NCI-H446 (cell line): Measurements from ENCODE around the gene ABTB1.
"Not testable (repeated sequence)": the region's sequence is repeated elsewhere in the genome, so short reads cannot be mapped to it uniquely, and the experiment has no call there.

Source experiments
- DNase-seq, 2 experiments: peaks; one replicate each; lab custom pipeline; 2025; lab: John Stamatoyannopoulos, UW

Gene ABTB1

GRCh38 chr3:127650236-127650635, 22.5 kb upstream of the ABTB1 start:
- no peak for DNase-seq

- DNase-seq, result no peak
Observed at GRCh38 chr3:127651516-127652172, 21.1 kb upstream of the ABTB1 start.

GRCh38 chr3:127652246-127652995, 20.3 kb upstream of the ABTB1 start:
- DNase-seq, result peak in 1 of 2 experiments; percentile 69

- DNase-seq, result no peak
Observed at GRCh38 chr3:127654374-127654773, 18.4 kb upstream of the ABTB1 start.

- DNase-seq, result not testable (repeated sequence)
Observed at GRCh38 chr3:127654993-127655392, 17.8 kb upstream of the ABTB1 start.

GRCh38 chr3:127655641-127656040, 17.1 kb upstream of the ABTB1 start:
- no peak for DNase-seq

- no peak for DNase-seq
Observed at GRCh38 chr3:127656906-127657305, 15.8 kb upstream of the ABTB1 start.

GRCh38 chr3:127658234-127658633, 14.5 kb upstream of the ABTB1 start:
- DNase-seq, result no peak

GRCh38 chr3:127660621-127661251, 12.0 kb upstream of the ABTB1 start:
- DNase-seq, result no peak

- no peak for DNase-seq
Observed at GRCh38 chr3:127661600-127661999, 11.2 kb upstream of the ABTB1 start.

GRCh38 chr3:127662001-127662469, 10.7 kb upstream of the ABTB1 start:
- DNase-seq, result no peak

GRCh38 chr3:127663151-127663550, 9.6 kb upstream of the ABTB1 start:
- DNase-seq, result peak in 1 of 2 experiments; percentile 55

GRCh38 chr3:127665165-127665564, 7.6 kb upstream of the ABTB1 start:
- DNase-seq, result no peak

- DNase-seq, result no peak
Observed at GRCh38 chr3:127665586-127665985, 7.2 kb upstream of the ABTB1 start.

GRCh38 chr3:127666676-127667075, 6.1 kb upstream of the ABTB1 start:
- DNase-seq, result no peak

GRCh38 chr3:127667119-127667681, 5.6 kb upstream of the ABTB1 start:
- DNase-seq, result peak; percentile 53 to 79

- no peak for DNase-seq
Observed at GRCh38 chr3:127668906-127669305, 3.8 kb upstream of the ABTB1 start.

- DNase-seq, result no peak
Observed at GRCh38 chr3:127669541-127670228, 3.1 kb upstream of the ABTB1 start.

- no peak for DNase-seq
Observed at GRCh38 chr3:127670229-127670559, 2.6 kb upstream of the ABTB1 start.

- no peak for DNase-seq
Observed at GRCh38 chr3:127670761-127671522, 1.8 kb upstream of the ABTB1 start.
